ENCODE results near the gene TMEM270. TPM values are rescaled to one million over a fixed set of nuclear protein-coding genes. Genes with fewer than 3 reads are reported as not detected.

TMEM270 gene
- polyA plus RNA-seq, 1 of the 3 experiments (the other 2 are of a cell fraction) = 0.71 TPM

DNA sequence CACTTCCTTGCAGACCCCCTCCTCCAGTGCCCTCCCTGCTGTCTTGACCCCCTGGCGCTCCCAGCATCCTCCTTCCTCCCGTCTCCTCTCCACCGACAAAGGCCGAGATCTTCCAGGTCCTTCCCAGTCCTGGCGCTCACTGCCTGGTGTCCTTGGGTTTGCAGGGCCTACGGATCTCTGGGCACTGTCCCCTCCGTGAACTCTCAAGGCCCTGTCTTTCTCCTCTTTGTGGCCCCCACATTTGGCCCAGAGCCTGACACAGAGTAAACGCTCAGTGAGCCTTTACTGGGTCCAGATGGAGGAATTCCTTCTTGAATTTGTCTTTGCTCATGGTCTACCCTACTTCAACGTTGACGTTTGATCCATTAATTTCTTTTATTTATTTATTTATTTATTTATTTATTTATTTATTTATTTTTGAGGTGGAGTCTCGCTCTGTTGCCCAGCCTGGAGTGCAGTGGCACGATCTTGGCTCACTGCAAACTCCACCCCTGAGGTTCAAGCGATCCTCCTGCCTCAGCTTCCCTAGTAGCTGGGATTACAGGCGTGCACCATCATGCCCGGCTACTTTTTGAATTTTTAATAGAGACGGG is 29.7 kb downstream of the TMEM270 start:
- DNase-seq = no peak
- Histone ChIP-seq H3K4me3 (ENCODE audit: low read depth in 2 of 2, low read length in 1 of 2) (no peak overlapping the region), H3K27ac (ENCODE audit: low read depth in 2 of 2, low read length in 1 of 2) (no peak overlapping the region), H3F3A (replicated peaks; ENCODE audit: insufficient read depth) (peaks cover 47% of the 10 kb centered on the region), H3K9ac (no peak overlapping the region), H3K27me3 (ENCODE audit: insufficient read depth) (no peaks in the 10 kb centered on the region), H3K36me3 (replicated peaks in 1 of 2; ENCODE audit: control insufficient read depth in 1 of 2, insufficient read depth in 2 of 2, low read length in 1 of 2) (no peaks in the 10 kb centered on the region), H3K4me2 (no peak overlapping the region), H2AFZ (ENCODE audit: low read depth) (no peak overlapping the region), H3K9me2 (no peaks in the 10 kb centered on the region), H3K79me2 (ENCODE audit: insufficient read depth) (no peaks in the 10 kb centered on the region), H3K9me3 (no peaks in the 10 kb centered on the region), H3K4me1 (ENCODE audit: control insufficient read depth in 1 of 2, insufficient read depth in 2 of 2, low read depth in 1 of 2, low read length in 1 of 2) (peaks cover 32 to 41% of the 10 kb centered on the region in 2 experiments; a peak in 3 of 4 replicates), H4K20me1 (ENCODE audit: insufficient read depth) (no peaks in the 10 kb centered on the region)
- WGBS (ENCODE audit: low lambda C conversion rate) = 97% methylated on average over 16 of the region's 16 CpGs
- POLR2A ChIA-PET = no interaction called here
- CTCF ChIA-PET = interaction anchor here (0.7 to 1.5 kb wide), 5 partner anchors 9 to 135 kb away, joined by 3 to 5 read pairs (median 3); no protein-coding TSS in a partner anchor
- TF ChIP-seq EP300 (IDR thresholded peaks at IDR 0.05; ENCODE audit: borderline replicate concordance in 1 of 2, low read depth in 1 of 2, low read length in 1 of 2) (no peak), FOXM1 (IDR thresholded peaks at IDR 0.05; ENCODE audit: low read depth) (no peak), TCF12 (IDR thresholded peaks at IDR 0.05) (no peak), RXRA (IDR thresholded peaks at IDR 0.05; ENCODE audit: borderline replicate concordance, low read depth) (no peak), NRF1 (IDR thresholded peaks at IDR 0.05; ENCODE audit: low read depth, low read length) (no peak), CHD2 (IDR thresholded peaks at IDR 0.05; ENCODE audit: low read length, partially characterized antibody) (no peak), GABPA (IDR thresholded peaks at IDR 0.05; ENCODE audit: low read depth) (no peak), MAX (IDR thresholded peaks at IDR 0.05; ENCODE audit: low read depth) (no peak), USF2 (IDR thresholded peaks at IDR 0.05; ENCODE audit: borderline replicate concordance, low read depth, low read length) (no peak), FOSL2 (IDR thresholded peaks at IDR 0.05; ENCODE audit: borderline replicate concordance, low read depth) (no peak), SMC3 (IDR thresholded peaks at IDR 0.05; ENCODE audit: low read depth, low read length) (no peak), NFIC (IDR thresholded peaks at IDR 0.05; ENCODE audit: borderline replicate concordance) (no peak), MEF2A (IDR thresholded peaks at IDR 0.05; ENCODE audit: borderline replicate concordance, low read depth) (no peak), TEAD4 (IDR thresholded peaks at IDR 0.05; ENCODE audit: borderline replicate concordance, insufficient read depth) (no peak), RCOR1 (IDR thresholded peaks at IDR 0.05; ENCODE audit: low read length) (no peak), POLR2AphosphoS5 (IDR thresholded peaks at IDR 0.05; ENCODE audit: low read depth, low read length) (no peak)
- TF ChIP-seq, protein P1, sequence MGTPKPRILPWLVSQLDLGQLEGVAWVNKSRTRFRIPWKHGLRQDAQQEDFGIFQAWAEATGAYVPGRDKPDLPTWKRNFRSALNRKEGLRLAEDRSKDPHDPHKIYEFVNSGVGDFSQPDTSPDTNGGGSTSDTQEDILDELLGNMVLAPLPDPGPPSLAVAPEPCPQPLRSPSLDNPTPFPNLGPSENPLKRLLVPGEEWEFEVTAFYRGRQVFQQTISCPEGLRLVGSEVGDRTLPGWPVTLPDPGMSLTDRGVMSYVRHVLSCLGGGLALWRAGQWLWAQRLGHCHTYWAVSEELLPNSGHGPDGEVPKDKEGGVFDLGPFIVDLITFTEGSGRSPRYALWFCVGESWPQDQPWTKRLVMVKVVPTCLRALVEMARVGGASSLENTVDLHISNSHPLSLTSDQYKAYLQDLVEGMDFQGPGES (IDR thresholded peaks at IDR 0.05; ENCODE audit: low read depth, low read length) = no peak
- TF ChIP-seq, protein P2, sequence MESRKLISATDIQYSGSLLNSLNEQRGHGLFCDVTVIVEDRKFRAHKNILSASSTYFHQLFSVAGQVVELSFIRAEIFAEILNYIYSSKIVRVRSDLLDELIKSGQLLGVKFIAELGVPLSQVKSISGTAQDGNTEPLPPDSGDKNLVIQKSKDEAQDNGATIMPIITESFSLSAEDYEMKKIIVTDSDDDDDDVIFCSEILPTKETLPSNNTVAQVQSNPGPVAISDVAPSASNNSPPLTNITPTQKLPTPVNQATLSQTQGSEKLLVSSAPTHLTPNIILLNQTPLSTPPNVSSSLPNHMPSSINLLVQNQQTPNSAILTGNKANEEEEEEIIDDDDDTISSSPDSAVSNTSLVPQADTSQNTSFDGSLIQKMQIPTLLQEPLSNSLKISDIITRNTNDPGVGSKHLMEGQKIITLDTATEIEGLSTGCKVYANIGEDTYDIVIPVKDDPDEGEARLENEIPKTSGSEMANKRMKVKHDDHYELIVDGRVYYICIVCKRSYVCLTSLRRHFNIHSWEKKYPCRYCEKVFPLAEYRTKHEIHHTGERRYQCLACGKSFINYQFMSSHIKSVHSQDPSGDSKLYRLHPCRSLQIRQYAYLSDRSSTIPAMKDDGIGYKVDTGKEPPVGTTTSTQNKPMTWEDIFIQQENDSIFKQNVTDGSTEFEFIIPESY (IDR thresholded peaks at IDR 0.05; ENCODE audit: borderline replicate concordance, low read depth) = no peak
- TF ChIP-seq, protein P3, sequence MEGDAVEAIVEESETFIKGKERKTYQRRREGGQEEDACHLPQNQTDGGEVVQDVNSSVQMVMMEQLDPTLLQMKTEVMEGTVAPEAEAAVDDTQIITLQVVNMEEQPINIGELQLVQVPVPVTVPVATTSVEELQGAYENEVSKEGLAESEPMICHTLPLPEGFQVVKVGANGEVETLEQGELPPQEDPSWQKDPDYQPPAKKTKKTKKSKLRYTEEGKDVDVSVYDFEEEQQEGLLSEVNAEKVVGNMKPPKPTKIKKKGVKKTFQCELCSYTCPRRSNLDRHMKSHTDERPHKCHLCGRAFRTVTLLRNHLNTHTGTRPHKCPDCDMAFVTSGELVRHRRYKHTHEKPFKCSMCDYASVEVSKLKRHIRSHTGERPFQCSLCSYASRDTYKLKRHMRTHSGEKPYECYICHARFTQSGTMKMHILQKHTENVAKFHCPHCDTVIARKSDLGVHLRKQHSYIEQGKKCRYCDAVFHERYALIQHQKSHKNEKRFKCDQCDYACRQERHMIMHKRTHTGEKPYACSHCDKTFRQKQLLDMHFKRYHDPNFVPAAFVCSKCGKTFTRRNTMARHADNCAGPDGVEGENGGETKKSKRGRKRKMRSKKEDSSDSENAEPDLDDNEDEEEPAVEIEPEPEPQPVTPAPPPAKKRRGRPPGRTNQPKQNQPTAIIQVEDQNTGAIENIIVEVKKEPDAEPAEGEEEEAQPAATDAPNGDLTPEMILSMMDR (IDR thresholded peaks at IDR 0.05) = no peak
- TF ChIP-seq, protein P4, sequence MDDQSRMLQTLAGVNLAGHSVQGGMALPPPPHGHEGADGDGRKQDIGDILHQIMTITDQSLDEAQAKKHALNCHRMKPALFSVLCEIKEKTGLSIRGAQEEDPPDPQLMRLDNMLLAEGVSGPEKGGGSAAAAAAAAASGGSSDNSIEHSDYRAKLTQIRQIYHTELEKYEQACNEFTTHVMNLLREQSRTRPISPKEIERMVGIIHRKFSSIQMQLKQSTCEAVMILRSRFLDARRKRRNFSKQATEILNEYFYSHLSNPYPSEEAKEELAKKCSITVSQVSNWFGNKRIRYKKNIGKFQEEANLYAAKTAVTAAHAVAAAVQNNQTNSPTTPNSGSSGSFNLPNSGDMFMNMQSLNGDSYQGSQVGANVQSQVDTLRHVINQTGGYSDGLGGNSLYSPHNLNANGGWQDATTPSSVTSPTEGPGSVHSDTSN (IDR thresholded peaks at IDR 0.05) = no peak

Measured in SK-N-SH (cell line).